Endodermal cell (in vitro differentiated cells): ENCODE measurements around the gene NMD3. TPM values are rescaled to one million over a fixed set of nuclear protein-coding genes. Genes with fewer than 3 reads are reported as not detected.

Source experiments
- DNase-seq: peaks from one replicate; pipeline ENCODE4 v3.0.0-alpha.2; 2017
- H3K27ac ChIP-seq: 2 replicates; pipeline ENCODE4 v1.5.1; 2013; ENCODE audit warnings: mild to moderate bottlenecking, low read depth, low read length, moderate library complexity
- H3K27me3 ChIP-seq: 2 replicates; pipeline ENCODE4 v1.6.1; 2013; ENCODE audit warnings: mild to moderate bottlenecking, low read length, moderate library complexity; ENCODE audit not compliant: insufficient read depth, control insufficient read depth, poor library complexity, severe bottlenecking
- H3K36me3 ChIP-seq: 2 replicates; pipeline ENCODE4 v1.7.0; 2013; ENCODE audit warnings: mild to moderate bottlenecking, low read length, moderate library complexity; ENCODE audit not compliant: control insufficient read depth, insufficient read depth
- H3K4me1 ChIP-seq: one replicate; pipeline ENCODE4 v1.7.0; 2013; ENCODE audit warnings: low read length; ENCODE audit not compliant: control insufficient read depth, insufficient read depth
- H3K4me3 ChIP-seq: 2 replicates; pipeline ENCODE4 v1.5.1; 2013; ENCODE audit warnings: mild to moderate bottlenecking, low read length, moderate library complexity
- H3K9ac ChIP-seq: 2 replicates; pipeline ENCODE4 v1.6.1; 2013; ENCODE audit warnings: mild to moderate bottlenecking, low read length, moderate library complexity; ENCODE audit not compliant: poor library complexity, severe bottlenecking; ENCODE audit errors: extremely low read depth
- H3K9me3 ChIP-seq: 2 replicates; pipeline ENCODE4 v1.6.1; 2013; ENCODE audit warnings: mild to moderate bottlenecking, low read length, moderate library complexity; ENCODE audit not compliant: control insufficient read depth
- H3K27ac Mint-ChIP-seq: 2 replicates; pipeline ENCODE4 v1.8.0; 2020; ENCODE audit warnings: mixed read lengths
- H3K27me3 Mint-ChIP-seq: 2 replicates; pipeline ENCODE4 v1.8.0; 2021; ENCODE audit warnings: mild to moderate bottlenecking, mixed read lengths; ENCODE audit not compliant: insufficient read depth
- H3K36me3 Mint-ChIP-seq: 2 replicates; pipeline ENCODE4 v1.8.0; 2020; ENCODE audit warnings: low read depth, mixed read lengths
- H3K4me1 Mint-ChIP-seq: 2 replicates; pipeline ENCODE4 v1.8.0; 2020; ENCODE audit warnings: mixed read lengths
- H3K4me3 Mint-ChIP-seq: 2 replicates; pipeline ENCODE4 v1.8.0; 2020; ENCODE audit warnings: mild to moderate bottlenecking, moderate library complexity, mixed read lengths
- H3K9me3 Mint-ChIP-seq: 2 replicates; pipeline ENCODE4 v1.8.0; 2020; ENCODE audit warnings: mild to moderate bottlenecking, mixed read lengths
- WGBS, 2 experiments: methylation state at CpG; one replicate each; pipeline versions ENCODE4 v1.1.5 to v1.1.7; 2013; ENCODE audit warnings: missing lambda C conversion rate in 2 of 2, mixed read lengths in 1 of 2; ENCODE audit not compliant: insufficient coverage in 1 of 2, insufficient read length in 1 of 2; 5-methylcytosine and 5-hydroxymethylcytosine counted together
- total RNA-seq, 2 donors: library from RNA; stranded (reverse); fragmentation: NEBNext Ultra II Directional in 1 of 2; extraction: Animal tissue kit (Norgen Biotek cat#: 25700) in 1 of 2; gene quantifications; 2 replicates in 1 of 2; 3 replicates in 1 of 2; pipeline ENCODE4 v1.2.1, GENCODE V29; 2021
- TF ChIP-seq, protein P1 (sequence below): fragments of 200-600 bp; sonication (generic); conservative IDR thresholded peaks from 2 replicates; pipeline ENCODE4 v1.5.0; 2021; ENCODE audit warnings: antibody characterized with exemption, mild to moderate bottlenecking

Gene NMD3
- total RNA-seq, 2 donors from 2014 or later = 47.1 to 48.3 TPM

DNA sequence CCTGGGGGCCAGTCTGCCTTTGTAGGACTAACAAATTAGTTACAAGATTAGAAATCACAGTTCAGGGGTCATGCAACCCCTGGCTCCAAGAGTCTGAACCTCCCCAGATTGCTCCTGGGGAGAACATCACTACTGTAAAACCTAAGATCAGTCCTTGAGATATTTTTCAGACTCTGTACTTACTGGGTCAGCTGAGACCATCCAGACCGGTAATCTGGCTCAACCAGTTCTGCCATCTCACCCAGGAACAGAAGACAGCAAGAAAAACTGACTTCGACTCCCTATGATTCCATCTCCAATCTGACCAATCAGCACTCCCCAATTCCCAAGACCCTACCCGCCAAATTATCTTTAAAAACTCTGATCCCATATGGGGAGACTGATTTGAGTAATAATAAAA, 47.5 kb downstream of the NMD3 start:
- 93 to 100% methylated on average over 2 to 3 of the region's 3 CpGs for WGBS, 2 experiments

DNA sequence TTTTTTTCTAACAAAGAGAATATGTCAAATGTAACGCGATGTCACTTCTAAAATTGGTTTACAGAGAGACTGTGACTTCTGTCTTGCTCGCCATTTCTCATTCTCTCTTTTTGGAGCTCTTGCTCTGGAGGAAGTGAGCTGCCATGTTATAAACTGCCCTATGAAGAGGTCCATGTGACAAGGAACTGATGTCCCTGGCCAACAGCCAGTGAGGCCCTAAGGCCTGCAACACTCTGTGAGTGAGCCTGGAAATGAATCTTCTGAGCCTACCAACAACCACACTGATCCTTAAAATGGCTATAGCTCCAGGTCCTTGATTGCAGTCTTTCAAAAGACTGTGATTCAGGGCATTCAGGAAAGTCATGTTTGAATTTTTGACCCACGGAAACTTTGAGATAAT, 49.9 kb downstream of the NMD3 start:
- H3K4me1 Mint-ChIP-seq = no peaks in the 10 kb centered on the region
- Histone ChIP-seq H3K27ac (no peak overlapping the region), H3K9ac (no peak overlapping the region), H3K36me3 (peaks cover 16% of the 10 kb centered on the region), H3K9me3 (no peaks in the 10 kb centered on the region), H3K27me3 (no peaks in the 10 kb centered on the region), H3K4me3 (no peak overlapping the region), H3K4me1 (no peaks in the 10 kb centered on the region)
- H3K36me3 Mint-ChIP-seq = peaks cover 16% of the 10 kb centered on the region
- DNase-seq = no peak
- H3K9me3 Mint-ChIP-seq = no peaks in the 10 kb centered on the region
- 85 to 89% methylated on average over 4 of the region's 4 CpGs for WGBS, 2 experiments
- TF ChIP-seq, protein P1, sequence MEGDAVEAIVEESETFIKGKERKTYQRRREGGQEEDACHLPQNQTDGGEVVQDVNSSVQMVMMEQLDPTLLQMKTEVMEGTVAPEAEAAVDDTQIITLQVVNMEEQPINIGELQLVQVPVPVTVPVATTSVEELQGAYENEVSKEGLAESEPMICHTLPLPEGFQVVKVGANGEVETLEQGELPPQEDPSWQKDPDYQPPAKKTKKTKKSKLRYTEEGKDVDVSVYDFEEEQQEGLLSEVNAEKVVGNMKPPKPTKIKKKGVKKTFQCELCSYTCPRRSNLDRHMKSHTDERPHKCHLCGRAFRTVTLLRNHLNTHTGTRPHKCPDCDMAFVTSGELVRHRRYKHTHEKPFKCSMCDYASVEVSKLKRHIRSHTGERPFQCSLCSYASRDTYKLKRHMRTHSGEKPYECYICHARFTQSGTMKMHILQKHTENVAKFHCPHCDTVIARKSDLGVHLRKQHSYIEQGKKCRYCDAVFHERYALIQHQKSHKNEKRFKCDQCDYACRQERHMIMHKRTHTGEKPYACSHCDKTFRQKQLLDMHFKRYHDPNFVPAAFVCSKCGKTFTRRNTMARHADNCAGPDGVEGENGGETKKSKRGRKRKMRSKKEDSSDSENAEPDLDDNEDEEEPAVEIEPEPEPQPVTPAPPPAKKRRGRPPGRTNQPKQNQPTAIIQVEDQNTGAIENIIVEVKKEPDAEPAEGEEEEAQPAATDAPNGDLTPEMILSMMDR = no peak
- H3K27ac Mint-ChIP-seq = no peak overlapping the region
- H3K4me3 Mint-ChIP-seq = no peak overlapping the region
- no peaks in the 10 kb centered on the region for H3K27me3 Mint-ChIP-seq

More for the DNA sequence above, 47.5 kb downstream of the NMD3 start:
- H3K36me3 Mint-ChIP-seq = peaks cover 24% of the 10 kb centered on the region
- DNase-seq = no peak
- H3K9me3 Mint-ChIP-seq = peaks cover 19% of the 10 kb centered on the region
- no peaks in the 10 kb centered on the region for H3K27me3 Mint-ChIP-seq
- H3K27ac Mint-ChIP-seq = no peak overlapping the region
- H3K9me3 ChIP-seq = peaks cover 9% of the 10 kb centered on the region
- peaks cover 13% of the 10 kb centered on the region for H3K36me3 ChIP-seq
- H3K4me1 ChIP-seq = no peaks in the 10 kb centered on the region
- no peak overlapping the region for H3K27ac ChIP-seq
- TF ChIP-seq, protein P1 = no peak
- H3K27me3 ChIP-seq = no peaks in the 10 kb centered on the region
- H3K4me3 Mint-ChIP-seq = no peak overlapping the region
- no peak overlapping the region for H3K4me3 ChIP-seq
- no peaks in the 10 kb centered on the region for H3K4me1 Mint-ChIP-seq
- H3K9ac ChIP-seq = no peak overlapping the region

DNA sequence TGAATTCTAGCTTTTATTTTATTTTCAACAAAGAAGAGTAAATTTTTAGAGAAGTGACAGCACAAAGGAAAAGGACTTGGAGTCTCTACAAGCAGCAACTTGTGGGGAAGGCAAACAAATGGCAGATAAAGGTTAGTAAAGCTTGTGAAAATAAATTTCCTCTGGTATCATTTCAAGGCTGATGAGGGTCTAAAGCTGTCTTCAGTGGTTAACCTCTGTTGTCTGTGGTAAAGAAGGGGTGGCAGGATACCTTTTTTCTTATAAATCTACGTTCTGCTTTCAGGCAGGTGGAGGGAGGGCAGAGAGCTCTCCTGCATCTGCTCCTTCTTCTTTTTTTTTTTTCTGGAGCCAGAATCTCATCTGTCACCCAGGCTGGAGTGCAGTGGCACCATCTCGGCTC, 50.5 kb downstream of the NMD3 start:
- H3K4me3 ChIP-seq = no peak overlapping the region
- DNase-seq = no peak
- H3K27ac ChIP-seq = no peak overlapping the region
- no peaks in the 10 kb centered on the region for H3K4me1 ChIP-seq
- H3K36me3 ChIP-seq = peaks cover 21% of the 10 kb centered on the region
- WGBS, 2 experiments = 92 to 100% methylated on average over 1 to 2 of the region's 2 CpGs
- Mint-ChIP-seq H3K4me3 (no peak overlapping the region), H3K9me3 (peaks cover 5% of the 10 kb centered on the region), H3K27ac (peak overlapping the region; percentile 11), H3K27me3 (no peaks in the 10 kb centered on the region), H3K4me1 (no peaks in the 10 kb centered on the region), H3K36me3 (peaks cover 22% of the 10 kb centered on the region)
- TF ChIP-seq, protein P1 = no peak
- no peak overlapping the region for H3K9ac ChIP-seq
- H3K9me3 ChIP-seq = peaks cover 5% of the 10 kb centered on the region
- H3K27me3 ChIP-seq = no peaks in the 10 kb centered on the region
